Prostate gland (tissue), 2 donors: Measurements from ENCODE around the gene WAS.

ENCODE experiments used
- CTCF ChIP-seq, 4 experiments: fragments of 200-600 bp in 2 of 4; fragments of 450-650 bp in 2 of 4; sonication (generic) in 2 of 4; IDR thresholded peaks; 1 replicate in 3 of 4; 2 replicates in 1 of 4; pipeline ENCODE4 v1.5.1; 2016 to 2019; ENCODE audit warnings: antibody characterized with exemption in 4 of 4, mild to moderate bottlenecking in 2 of 4, moderate library complexity in 2 of 4
- POLR2AphosphoS5 ChIP-seq: sonication (generic); formaldehyde crosslinking; IDR thresholded peaks from one replicate; pipeline ENCODE4 v1.6.1; 2017; ENCODE audit warnings: antibody characterized with exemption

DNA sequence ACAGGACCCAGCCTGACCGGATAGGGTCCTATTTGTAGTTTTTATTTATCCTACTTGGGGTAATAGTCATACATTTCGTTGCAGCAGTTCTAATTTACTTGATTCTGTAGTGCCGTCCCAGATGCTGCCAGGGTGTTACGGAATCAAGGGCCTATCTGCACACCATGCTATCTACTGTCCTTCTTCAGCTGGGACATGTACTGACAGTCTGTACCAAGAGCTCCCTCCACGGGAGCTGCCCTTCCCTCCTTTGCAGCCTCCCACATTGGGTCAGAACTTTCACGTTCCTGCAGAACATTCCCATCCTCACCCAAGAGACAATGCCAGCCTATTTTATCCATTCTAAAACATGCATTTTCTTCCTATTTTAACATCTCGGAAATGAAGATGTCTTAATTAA is 19.6 kb downstream of the WAS start:
- TF ChIP-seq CTCF (IDR thresholded peaks at IDR 0.05): no peak
- no peak for TF ChIP-seq POLR2AphosphoS5
